NCI-H1092 treated with DMSO at 0.1 percent for 48 hours (cell line): ENCODE results near the gene SPINK4.
A peak's percentile ranks its signal among the peaks of the same experiment; 100 is the strongest.

Source experiments
- DNase-seq: peaks from one replicate; lab custom pipeline; 2025; lab: John Stamatoyannopoulos, UW

SPINK4 gene

DNA sequence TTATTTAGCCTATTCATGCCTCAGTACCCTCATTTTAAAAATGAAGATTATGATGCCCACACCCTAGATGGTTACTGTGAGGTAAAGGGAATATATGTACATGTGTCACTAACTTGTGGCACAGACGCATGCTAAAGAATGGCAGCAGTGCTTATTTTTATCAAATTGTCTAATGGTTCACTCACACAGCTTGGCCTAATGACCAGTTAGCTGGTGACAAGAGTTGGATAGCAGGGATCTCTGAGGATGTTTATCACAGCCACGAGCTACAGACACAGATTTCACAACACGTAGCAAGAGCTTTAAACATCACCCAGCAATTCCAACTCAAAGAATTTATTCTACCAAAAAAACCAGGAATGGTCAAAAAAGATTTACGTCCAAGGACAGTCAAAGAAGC lies 17.3 kb downstream of the SPINK4 start:
- DNase-seq: no peak

- DNase-seq: no peak
Observed at GRCh38 chr9:33260372-33260771, 20.4 kb downstream of the SPINK4 start.

GRCh38 chr9:33263131-33264002 lies 23.4 kb downstream of the SPINK4 start:
- DNase-seq: peak; percentile 47

- peak; percentile 31 for DNase-seq
Observed at GRCh38 chr9:33264003-33264472, 24.1 kb downstream of the SPINK4 start.

DNA sequence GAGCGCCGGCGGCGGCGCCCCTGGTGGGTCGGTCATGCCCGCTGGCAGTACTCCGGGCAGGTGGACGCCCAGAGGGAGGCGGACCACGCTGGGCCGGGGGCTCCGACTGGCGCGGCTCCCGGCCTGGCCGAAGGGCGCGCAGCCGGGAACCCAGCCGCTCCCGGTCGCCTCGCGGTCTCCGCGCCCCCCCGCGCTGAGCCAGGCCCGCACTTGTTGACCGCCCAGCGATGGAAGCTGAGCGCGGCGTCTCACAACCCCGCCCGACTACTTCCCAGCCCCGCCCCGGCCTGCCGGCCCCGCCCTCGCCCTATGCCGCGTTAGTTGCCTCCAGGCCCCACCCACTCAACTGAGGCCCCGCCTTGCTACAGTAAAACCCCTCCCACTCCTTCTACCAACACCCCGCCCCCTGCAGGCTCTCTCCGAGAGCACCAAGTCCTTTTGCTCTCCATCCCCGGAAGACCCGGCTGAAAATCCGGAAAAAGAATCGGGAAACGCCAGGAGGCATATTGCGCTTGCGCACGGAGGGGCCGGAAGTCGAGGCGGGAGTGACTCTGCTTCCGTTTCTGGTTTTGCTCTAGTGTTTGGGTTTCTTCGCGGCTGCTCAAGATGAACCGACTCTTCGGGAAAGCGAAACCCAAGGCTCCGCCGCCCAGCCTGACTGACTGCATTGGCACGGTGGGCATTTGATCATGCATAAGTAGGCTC lies 24.7 kb downstream of the SPINK4 start, which contains the start of the genes BAG1 and CHMP5:
TSS of gene BAG1 (minus strand) at position 236 of the 705 bp plus-strand sequence.
TSS of gene CHMP5 (plus strand) at position 577 of the 705 bp plus-strand sequence. CDS start at position 607, 30 bp downstream.
- DNase-seq: peak; percentile 100

DNA sequence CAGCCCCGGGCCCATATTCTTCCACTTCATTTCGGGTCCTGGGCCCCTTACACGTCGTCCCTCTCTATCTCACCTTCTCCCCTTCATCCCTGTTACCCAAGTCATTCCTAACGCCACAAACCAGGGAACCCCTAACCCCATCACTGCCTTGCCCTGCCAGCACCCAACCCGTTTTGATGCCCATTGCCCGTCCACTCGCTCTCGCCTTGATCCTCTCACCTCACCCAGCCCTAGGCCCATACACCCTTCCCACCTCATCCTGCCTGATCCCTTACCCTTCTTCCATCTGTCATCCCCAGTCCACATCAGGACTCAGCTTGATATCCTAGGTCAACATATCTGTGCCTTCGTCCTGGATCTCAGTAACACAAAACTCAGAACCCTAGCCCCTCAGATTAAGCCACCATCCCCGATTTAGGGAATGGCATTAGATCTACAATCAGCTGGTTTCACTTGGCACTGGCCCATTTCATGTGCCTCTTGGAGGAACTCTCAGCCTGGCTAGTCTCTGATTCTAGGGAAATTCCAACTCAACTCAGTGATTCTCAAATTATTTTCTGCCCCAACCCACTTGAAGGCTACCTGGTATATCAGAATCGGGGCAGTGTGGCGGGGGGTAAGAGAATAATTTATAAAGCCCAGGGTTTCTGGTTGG lies 25.4 kb downstream of the SPINK4 start:
- no peak for DNase-seq

DNA sequence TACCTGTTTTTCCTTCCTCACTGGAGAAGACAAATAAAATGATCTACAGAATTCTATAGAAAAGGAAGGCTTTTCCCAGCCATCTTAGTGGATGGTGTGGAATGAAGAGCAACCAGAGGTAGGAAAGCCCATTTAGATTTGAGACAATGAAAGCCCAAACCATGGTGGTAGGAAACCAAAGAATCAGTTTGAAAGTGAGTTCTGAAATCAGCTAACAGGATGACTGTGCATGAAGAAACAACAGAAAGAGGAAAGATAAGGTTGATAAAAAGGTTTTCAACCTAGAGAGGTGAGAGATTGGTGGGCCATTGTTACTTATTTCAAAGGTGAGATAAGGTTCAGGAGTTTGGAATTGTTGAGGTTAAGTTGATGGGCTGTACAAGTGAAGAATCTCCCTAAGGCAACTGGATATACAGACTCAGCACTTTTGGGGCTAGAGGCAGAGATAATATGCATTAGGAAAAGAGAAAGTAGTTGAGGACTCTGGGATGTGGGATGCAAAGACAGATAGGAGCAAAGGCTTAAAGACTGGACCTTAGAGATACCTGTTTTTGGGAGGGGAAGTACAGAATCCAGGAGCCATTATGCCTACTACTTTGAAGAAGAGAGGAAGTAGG lies 27.3 kb downstream of the SPINK4 start:
- no peak for DNase-seq

GRCh38 chr9:33270146-33270545 lies 30.2 kb downstream of the SPINK4 start:
- DNase-seq: no peak

- no peak for DNase-seq
Observed at GRCh38 chr9:33272061-33272460, 32.1 kb downstream of the SPINK4 start.

DNA sequence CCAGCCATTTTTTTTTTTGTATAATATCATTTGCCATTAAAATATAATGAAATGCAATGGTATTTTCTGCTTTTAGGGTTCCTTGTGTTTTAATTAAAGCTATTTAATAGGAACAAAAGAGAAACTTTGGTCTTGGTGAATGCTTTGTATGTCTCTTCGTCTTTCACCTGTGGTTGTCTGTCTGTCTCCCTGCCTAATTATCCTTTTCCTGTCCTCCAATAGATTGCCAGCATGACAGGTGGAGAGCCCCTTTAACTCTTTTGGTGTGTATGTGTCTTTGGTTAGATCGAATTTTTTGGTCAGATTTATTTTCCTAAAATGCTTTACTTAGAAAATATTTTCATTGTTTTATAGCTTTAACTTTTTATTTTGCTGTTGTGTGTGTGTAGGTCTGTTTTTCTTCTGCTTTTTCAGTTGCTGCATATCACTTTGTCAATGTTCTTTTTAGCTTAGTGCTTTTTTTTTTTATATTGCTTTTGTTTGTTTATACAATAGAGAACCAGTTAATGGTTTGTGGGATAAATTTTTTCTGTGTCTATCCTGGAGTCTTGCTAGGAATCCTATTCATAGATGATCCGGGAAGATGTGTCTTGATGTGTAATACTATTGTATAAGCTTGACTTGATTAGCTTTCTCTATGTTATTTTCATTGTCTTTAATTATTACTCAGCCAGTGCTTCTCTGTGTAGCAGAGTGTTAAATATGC lies 33.5 kb downstream of the SPINK4 start:
- DNase-seq: no peak

DNA sequence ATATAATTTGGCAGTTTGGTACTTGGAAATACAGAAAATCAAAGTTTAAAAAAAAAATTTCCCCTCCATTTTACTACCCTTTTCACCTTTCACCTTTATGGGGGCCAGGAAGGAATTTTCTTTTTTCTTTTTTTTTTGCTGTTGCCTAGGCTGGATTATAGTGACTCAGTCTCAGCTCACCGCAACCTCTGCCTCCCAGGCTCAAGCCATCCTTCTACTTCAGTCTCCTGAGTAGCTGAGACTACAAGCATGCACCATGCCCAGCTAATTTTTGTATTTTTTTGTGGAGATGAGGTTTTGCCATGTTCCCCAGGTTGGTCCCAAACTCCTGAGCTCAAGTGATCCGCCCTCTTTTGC lies 34.0 kb downstream of the SPINK4 start:
- DNase-seq: no peak

DNA sequence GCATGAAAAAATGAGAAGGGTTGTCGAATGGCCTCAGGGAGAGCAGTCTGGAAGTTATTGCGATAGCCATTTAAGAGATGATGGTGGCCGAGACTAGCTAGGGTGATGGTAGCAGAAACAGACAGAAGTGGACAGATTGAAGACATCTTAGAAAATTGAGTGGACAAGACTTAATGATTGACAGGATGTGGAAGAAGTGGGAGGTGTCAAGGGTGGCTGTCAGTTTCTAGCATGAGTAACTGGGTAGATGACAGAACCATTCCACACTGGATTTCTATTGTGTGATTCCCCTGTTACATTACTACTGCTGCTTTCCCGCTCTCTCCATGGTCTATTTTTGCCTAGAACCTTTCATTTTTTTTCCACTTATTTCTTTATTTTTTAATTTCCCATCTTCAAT lies 37.5 kb downstream of the SPINK4 start:
- no peak for DNase-seq

DNA sequence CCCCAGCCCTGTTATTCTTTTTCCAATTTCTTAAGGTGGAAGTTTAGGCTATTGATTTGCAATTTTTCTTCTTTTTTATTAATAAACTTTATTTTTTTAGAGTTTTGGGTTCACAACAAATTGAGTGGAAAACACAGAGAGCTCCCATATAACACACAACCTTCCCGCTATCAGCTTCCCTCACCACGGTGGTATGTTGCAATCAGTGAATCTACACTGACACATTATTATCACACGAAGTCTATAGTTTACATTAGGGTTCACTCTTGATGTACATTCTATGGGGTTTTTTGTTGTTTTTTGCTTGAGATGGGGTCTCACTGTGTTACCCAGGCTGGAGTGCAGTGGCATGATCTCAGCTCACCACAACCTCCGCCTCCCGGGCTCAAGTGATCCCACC lies 45.5 kb downstream of the SPINK4 start:
- no peak for DNase-seq

GRCh38 chr9:33287087-33287490 lies 47.1 kb downstream of the SPINK4 start:
- DNase-seq: peak; percentile 66

DNA sequence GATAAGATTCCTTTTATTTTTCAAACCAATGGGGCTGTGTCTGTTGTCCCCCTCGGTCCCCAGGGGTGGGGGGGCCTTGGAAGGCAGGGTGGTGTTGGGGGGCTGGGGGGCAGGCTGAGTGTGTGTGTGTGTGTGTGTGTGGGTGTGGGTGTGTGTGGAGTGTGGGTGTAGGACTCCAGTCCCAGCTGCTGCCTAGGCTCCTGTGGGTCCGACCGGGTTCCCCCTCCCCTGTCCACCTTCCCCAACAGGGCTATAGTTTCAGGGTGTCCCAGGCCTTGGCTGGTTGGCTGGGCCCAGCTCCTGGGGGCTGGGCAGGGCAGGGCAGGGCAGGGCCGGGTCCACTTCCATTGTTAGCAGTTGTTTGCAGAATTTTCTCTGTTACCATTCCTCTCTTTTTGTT lies 48.3 kb downstream of the SPINK4 start:
- DNase-seq: no peak

- DNase-seq: no peak
Observed at GRCh38 chr9:33288828-33289483, 49.0 kb downstream of the SPINK4 start.

DNA sequence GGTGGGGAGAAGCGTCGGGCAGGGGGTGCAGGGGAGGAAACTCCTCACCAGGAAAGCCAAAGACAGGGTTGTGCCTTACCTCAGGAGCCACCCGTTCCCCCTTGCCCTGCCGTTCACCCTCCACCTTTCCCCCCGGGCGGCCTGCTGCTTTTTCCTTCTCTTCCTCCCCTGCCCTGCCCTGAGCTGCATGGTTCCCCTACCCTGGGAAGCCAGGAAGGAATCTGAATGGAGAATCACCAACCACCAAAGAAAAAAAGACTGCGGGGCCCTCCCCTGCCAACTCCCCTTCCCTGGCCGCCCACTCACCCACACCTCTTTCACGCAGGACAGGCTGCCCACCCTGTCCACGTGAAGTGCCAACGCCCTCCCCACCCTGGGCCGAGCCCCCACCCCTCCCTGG lies 49.5 kb downstream of the SPINK4 start:
- no peak for DNase-seq

DNA sequence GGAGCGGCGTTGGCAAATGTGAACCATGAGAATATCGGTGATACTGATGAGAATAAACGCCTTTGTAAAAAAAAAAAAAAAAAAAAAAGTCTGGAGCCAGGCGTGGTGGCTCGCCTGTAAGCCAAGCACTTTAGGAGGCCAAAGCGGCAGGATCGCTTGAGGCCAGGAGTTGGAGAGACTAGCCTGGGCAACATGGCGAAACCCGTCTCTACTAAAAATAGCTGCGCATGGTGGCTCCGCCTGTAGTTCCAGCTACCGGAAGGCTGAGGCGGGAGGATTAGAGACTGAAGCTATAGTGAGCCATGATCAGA lies 49.9 kb downstream of the SPINK4 start:
- DNase-seq: no peak

- DNase-seq: peak; percentile 97
Observed at GRCh38 chr9:33290247-33291030, 50.5 kb downstream of the SPINK4 start, which contains the start of gene NFX1. TSS of gene NFX1 (plus strand) at chr9:33290516. CDS start at chr9:33290573, 57 bp downstream.

DNA sequence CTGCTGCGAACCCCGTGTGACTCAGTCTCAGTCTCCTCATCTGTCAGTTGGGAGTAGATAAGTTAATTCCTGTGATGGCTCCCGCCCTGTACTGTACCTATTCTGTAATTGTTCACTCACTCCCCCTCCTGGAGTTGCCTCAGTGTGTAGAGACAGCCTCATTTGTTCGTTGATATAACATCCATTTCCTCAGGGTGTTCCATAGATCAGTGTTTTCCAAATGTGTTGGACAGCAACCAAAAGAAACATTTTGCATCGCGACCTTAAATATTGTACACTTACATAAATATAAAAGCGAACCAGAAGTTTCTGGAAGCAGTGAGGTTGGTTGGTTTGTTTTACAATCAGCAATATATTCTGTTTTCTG lies 51.0 kb downstream of the SPINK4 start:
- peak; percentile 21 for DNase-seq
